Measurements from ENCODE around the gene ADRA2A. TPM values are rescaled to one million over a fixed set of nuclear protein-coding genes. Genes with fewer than 3 reads are reported as not detected.

ADRA2A gene
- total RNA-seq, 1 experiment from 2014 or later: 1.7 TPM

DNA sequence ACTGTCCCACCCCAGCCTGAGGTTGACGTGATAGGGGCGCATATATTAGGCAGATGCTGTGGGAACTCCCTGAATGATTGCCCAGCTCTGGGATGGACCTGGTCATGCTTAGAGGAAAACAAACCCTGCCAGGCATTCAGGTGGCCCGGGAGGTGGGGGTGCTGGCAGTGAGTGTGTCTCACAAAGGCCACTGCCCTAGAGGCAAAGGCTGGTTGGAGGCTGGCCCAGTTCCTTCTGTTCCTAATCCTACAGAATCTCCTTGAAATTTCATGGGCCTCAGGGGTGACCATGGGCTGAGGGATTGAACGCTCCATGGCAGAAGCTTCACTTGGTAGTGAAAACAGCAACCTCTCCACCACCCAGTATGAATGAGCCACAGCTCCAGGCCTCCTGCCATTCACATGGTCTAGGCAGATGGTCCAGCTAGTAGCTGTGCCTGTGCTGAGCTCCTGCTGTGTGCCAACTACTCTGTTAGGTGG is 25.6 kb downstream of the ADRA2A start:
- ATAC-seq (no peak), DNase-seq (ENCODE audit: low spot score) (no peak)
- Mint-ChIP-seq H3K36me3 (no peaks in the 10 kb centered on the region), H3K27ac (no peak overlapping the region), H3K27me3 (ENCODE audit: low read depth) (no peaks in the 10 kb centered on the region; the same call in 1 of the 2 replicates), H3K4me3 (no peak overlapping the region), H3K4me1 (peaks cover 3% of the 10 kb centered on the region; the same call in 1 of the 2 replicates), H3K9me3 (peaks cover 10% of the 10 kb centered on the region; the same call in 1 of the 2 replicates)
- POLR2A ChIA-PET: interaction anchor here (0.7 kb wide), 2 partner anchors 24 to 575 kb away, joined by 3 read pairs; no protein-coding TSS in a partner anchor
- TF ChIP-seq, protein P1, sequence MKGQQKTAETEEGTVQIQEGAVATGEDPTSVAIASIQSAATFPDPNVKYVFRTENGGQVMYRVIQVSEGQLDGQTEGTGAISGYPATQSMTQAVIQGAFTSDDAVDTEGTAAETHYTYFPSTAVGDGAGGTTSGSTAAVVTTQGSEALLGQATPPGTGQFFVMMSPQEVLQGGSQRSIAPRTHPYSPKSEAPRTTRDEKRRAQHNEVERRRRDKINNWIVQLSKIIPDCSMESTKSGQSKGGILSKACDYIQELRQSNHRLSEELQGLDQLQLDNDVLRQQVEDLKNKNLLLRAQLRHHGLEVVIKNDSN (CRISPR knock-in tag; IDR thresholded peaks at IDR 0.05): no peak
- no peak for TF ChIP-seq ZNF317 (CRISPR knock-in tag; IDR thresholded peaks at IDR 0.05; ENCODE audit: borderline replicate concordance, low read depth)
- TF ChIP-seq, protein P2, sequence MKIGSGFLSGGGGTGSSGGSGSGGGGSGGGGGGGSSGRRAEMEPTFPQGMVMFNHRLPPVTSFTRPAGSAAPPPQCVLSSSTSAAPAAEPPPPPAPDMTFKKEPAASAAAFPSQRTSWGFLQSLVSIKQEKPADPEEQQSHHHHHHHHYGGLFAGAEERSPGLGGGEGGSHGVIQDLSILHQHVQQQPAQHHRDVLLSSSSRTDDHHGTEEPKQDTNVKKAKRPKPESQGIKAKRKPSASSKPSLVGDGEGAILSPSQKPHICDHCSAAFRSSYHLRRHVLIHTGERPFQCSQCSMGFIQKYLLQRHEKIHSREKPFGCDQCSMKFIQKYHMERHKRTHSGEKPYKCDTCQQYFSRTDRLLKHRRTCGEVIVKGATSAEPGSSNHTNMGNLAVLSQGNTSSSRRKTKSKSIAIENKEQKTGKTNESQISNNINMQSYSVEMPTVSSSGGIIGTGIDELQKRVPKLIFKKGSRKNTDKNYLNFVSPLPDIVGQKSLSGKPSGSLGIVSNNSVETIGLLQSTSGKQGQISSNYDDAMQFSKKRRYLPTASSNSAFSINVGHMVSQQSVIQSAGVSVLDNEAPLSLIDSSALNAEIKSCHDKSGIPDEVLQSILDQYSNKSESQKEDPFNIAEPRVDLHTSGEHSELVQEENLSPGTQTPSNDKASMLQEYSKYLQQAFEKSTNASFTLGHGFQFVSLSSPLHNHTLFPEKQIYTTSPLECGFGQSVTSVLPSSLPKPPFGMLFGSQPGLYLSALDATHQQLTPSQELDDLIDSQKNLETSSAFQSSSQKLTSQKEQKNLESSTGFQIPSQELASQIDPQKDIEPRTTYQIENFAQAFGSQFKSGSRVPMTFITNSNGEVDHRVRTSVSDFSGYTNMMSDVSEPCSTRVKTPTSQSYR (CRISPR knock-in tag; IDR thresholded peaks at IDR 0.05): no peak
- CTCF ChIA-PET: no interaction called here

DNA sequence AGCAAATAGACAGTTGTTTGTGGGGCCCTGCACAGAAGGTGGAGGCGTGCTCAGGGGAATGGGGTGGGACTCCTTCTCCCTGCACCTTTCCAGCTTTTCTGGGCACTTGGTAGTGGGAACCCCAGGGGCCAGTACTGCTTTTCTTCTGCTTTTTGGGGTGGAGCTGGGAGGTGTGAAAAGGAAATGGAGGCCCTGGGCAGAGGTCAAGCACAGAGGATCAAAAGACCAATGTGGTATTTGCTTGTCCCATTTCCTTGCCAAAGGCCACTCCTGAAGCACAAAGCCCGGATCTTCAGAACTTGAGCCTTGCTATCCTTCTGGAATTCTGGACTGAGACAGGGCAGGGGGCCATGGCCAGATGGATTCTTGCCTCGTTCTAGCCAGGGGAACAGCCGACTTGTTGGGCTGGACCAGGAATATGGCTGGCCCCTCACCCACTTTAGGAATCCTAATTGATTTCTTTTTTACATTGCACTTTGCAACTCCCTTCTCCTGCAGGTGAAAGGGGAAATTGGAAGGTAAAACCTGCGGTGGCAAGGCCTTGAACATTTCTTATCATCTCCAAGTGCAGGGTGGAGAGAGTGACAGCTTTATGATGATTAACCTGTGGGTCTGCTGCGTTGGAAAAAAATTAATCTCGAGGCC is 26.5 kb downstream of the ADRA2A start:
- Mint-ChIP-seq H3K27me3 (ENCODE audit: low read depth) (no peaks in the 10 kb centered on the region; the same call in 1 of the 2 replicates), H3K27ac (no peak overlapping the region), H3K4me1 (peaks cover 4% of the 10 kb centered on the region), H3K36me3 (no peaks in the 10 kb centered on the region), H3K9me3 (peaks cover 10% of the 10 kb centered on the region; the same call in 1 of the 2 replicates), H3K4me3 (no peak overlapping the region)
- ChIA-PET CTCF (no interaction called here), POLR2A (interaction anchor here (0.7 kb wide), 2 partner anchors 25 to 574 kb away, joined by 3 read pairs; no protein-coding TSS in a partner anchor)
- ATAC-seq (no peak), DNase-seq (ENCODE audit: low spot score) (no peak)
- TF ChIP-seq, protein P1 (CRISPR knock-in tag; IDR thresholded peaks at IDR 0.05): no peak
- TF ChIP-seq, protein P3, sequence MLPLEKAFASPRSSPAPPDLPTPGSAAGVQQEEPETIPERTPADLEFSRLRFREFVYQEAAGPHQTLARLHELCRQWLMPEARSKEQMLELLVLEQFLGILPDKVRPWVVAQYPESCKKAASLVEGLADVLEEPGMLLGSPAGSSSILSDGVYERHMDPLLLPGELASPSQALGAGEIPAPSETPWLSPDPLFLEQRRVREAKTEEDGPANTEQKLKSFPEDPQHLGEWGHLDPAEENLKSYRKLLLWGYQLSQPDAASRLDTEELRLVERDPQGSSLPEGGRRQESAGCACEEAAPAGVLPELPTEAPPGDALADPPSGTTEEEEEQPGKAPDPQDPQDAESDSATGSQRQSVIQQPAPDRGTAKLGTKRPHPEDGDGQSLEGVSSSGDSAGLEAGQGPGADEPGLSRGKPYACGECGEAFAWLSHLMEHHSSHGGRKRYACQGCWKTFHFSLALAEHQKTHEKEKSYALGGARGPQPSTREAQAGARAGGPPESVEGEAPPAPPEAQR (CRISPR knock-in tag; IDR thresholded peaks at IDR 0.05): no peak
- TF ChIP-seq ETV6 (CRISPR knock-in tag; IDR thresholded peaks at IDR 0.05): no peak
- no peak for TF ChIP-seq ZNF232 (CRISPR knock-in tag; IDR thresholded peaks at IDR 0.05)
- TF ChIP-seq, protein P4, sequence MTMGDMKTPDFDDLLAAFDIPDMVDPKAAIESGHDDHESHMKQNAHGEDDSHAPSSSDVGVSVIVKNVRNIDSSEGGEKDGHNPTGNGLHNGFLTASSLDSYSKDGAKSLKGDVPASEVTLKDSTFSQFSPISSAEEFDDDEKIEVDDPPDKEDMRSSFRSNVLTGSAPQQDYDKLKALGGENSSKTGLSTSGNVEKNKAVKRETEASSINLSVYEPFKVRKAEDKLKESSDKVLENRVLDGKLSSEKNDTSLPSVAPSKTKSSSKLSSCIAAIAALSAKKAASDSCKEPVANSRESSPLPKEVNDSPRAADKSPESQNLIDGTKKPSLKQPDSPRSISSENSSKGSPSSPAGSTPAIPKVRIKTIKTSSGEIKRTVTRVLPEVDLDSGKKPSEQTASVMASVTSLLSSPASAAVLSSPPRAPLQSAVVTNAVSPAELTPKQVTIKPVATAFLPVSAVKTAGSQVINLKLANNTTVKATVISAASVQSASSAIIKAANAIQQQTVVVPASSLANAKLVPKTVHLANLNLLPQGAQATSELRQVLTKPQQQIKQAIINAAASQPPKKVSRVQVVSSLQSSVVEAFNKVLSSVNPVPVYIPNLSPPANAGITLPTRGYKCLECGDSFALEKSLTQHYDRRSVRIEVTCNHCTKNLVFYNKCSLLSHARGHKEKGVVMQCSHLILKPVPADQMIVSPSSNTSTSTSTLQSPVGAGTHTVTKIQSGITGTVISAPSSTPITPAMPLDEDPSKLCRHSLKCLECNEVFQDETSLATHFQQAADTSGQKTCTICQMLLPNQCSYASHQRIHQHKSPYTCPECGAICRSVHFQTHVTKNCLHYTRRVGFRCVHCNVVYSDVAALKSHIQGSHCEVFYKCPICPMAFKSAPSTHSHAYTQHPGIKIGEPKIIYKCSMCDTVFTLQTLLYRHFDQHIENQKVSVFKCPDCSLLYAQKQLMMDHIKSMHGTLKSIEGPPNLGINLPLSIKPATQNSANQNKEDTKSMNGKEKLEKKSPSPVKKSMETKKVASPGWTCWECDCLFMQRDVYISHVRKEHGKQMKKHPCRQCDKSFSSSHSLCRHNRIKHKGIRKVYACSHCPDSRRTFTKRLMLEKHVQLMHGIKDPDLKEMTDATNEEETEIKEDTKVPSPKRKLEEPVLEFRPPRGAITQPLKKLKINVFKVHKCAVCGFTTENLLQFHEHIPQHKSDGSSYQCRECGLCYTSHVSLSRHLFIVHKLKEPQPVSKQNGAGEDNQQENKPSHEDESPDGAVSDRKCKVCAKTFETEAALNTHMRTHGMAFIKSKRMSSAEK (CRISPR knock-in tag; IDR thresholded peaks at IDR 0.05; ENCODE audit: borderline replicate concordance): no peak
- TF ChIP-seq NFE2L1 (CRISPR knock-in tag; IDR thresholded peaks at IDR 0.05): no peak
- TF ChIP-seq OVOL2 (CRISPR knock-in tag; IDR thresholded peaks at IDR 0.05; ENCODE audit: borderline replicate concordance): no peak
- no peak for TF ChIP-seq MYBL2 (CRISPR knock-in tag; IDR thresholded peaks at IDR 0.05)
- no peak for TF ChIP-seq ZNF416 (CRISPR knock-in tag; IDR thresholded peaks at IDR 0.05)
- no peak for TF ChIP-seq SMAD4 (CRISPR knock-in tag; IDR thresholded peaks at IDR 0.05)
